ENCODE data around the gene MYO9B.

The MYO9B gene

GRCh38 chr19:17111766-17112165 is 36.2 kb downstream of the MYO9B start:
- no peak overlapping the region for H3K4me2 ChIP-seq (ENCODE audit: low read length)
- no CpG with 5 or more reads among the region's 3 CpGs for WGBS (ENCODE audit: extremely low coverage, insufficient coverage, insufficient read length)
- no peak overlapping the region for H4K12ac ChIP-seq (ENCODE audit: low read depth, low read length)
- no peak overlapping the region for H3K4me3 ChIP-seq (ENCODE audit: low read depth, low read length)
- H3K4me1 ChIP-seq (ENCODE audit: control insufficient read depth in 1 of 2, insufficient read depth in 2 of 2, low read length in 2 of 2): peaks cover 26 to 30% of the 10 kb centered on the region in 2 experiments
- no peak overlapping the region for H4K8ac ChIP-seq (ENCODE audit: low read depth, low read length)
- no peaks in the 10 kb centered on the region for H3K27me3 ChIP-seq (ENCODE audit: insufficient read depth, low read length)
- H3K4ac ChIP-seq (ENCODE audit: low read depth, low read length): peak overlapping the region; percentile 17
- peaks cover 1% of the 10 kb centered on the region for H3K9me3 ChIP-seq (ENCODE audit: insufficient read depth, low read depth, low read length)
- H3K23ac ChIP-seq (ENCODE audit: low read length): no peak overlapping the region
- peaks cover 8% of the 10 kb centered on the region for H3K79me1 ChIP-seq (ENCODE audit: low read length)
- H3K79me2 ChIP-seq (ENCODE audit: control insufficient read depth, insufficient read depth, low read length, poor library complexity): peaks cover 3% of the 10 kb centered on the region
- no peak overlapping the region for H3K9ac ChIP-seq (ENCODE audit: low read length)
- no peak overlapping the region for H4K91ac ChIP-seq (ENCODE audit: low read depth, low read length)
- H2AK5ac ChIP-seq (ENCODE audit: low read length): no peak overlapping the region
- no peak overlapping the region for H3K27ac ChIP-seq (ENCODE audit: low read depth, low read length)
- H2BK12ac ChIP-seq (ENCODE audit: low read length): no peak overlapping the region
- no peak overlapping the region for H2BK5ac ChIP-seq (ENCODE audit: low read depth, low read length, poor library complexity)
- no peak for DNase-seq
- peaks cover 26 to 30% of the 10 kb centered on the region in 2 experiments for H3K36me3 ChIP-seq (ENCODE audit: control insufficient read depth in 1 of 2, insufficient read depth in 2 of 2, low read length in 2 of 2)
- H2AFZ ChIP-seq (ENCODE audit: insufficient read depth, low read length, poor library complexity): no peak overlapping the region
- H3K18ac ChIP-seq (ENCODE audit: low read length): no peak overlapping the region
- H3K14ac ChIP-seq (ENCODE audit: low read length): no peak overlapping the region
- no peak overlapping the region for H2BK120ac ChIP-seq (ENCODE audit: insufficient read depth, low read length, poor library complexity)

GRCh38 chr19:17112271-17112670 is 36.7 kb downstream of the MYO9B start:
- H3K79me1 ChIP-seq (ENCODE audit: low read length): peaks cover 7% of the 10 kb centered on the region
- no peak overlapping the region for H2AK5ac ChIP-seq (ENCODE audit: low read length)
- no peak overlapping the region for H2BK12ac ChIP-seq (ENCODE audit: low read length)
- H2BK5ac ChIP-seq (ENCODE audit: low read depth, low read length, poor library complexity): no peak overlapping the region
- no peak overlapping the region for H3K4me3 ChIP-seq (ENCODE audit: low read depth, low read length)
- WGBS (ENCODE audit: extremely low coverage, insufficient coverage, insufficient read length): no CpG with 5 or more reads among the region's 17 CpGs
- no peak for DNase-seq
- peaks cover 2% of the 10 kb centered on the region for H3K79me2 ChIP-seq (ENCODE audit: control insufficient read depth, insufficient read depth, low read length, poor library complexity)
- no peak overlapping the region for H2AFZ ChIP-seq (ENCODE audit: insufficient read depth, low read length, poor library complexity)
- H3K4ac ChIP-seq (ENCODE audit: low read depth, low read length): no peak overlapping the region
- no peak overlapping the region for H3K23ac ChIP-seq (ENCODE audit: low read length)
- H3K4me2 ChIP-seq (ENCODE audit: low read length): no peak overlapping the region
- peak overlapping the region; percentile 61 for H3K18ac ChIP-seq (ENCODE audit: low read length)
- H2BK120ac ChIP-seq (ENCODE audit: insufficient read depth, low read length, poor library complexity): no peak overlapping the region
- no peak overlapping the region for H4K91ac ChIP-seq (ENCODE audit: low read depth, low read length)
- H4K8ac ChIP-seq (ENCODE audit: low read depth, low read length): no peak overlapping the region
- H3K4me1 ChIP-seq (ENCODE audit: control insufficient read depth in 1 of 2, insufficient read depth in 2 of 2, low read length in 2 of 2): peaks cover 25 to 27% of the 10 kb centered on the region in 2 experiments
- H3K27me3 ChIP-seq (ENCODE audit: insufficient read depth, low read length): no peaks in the 10 kb centered on the region
- H3K36me3 ChIP-seq (ENCODE audit: control insufficient read depth in 1 of 2, insufficient read depth in 2 of 2, low read length in 2 of 2): peaks cover 26 to 30% of the 10 kb centered on the region in 2 experiments
- H3K9ac ChIP-seq (ENCODE audit: low read length): no peak overlapping the region
- no peak overlapping the region for H4K12ac ChIP-seq (ENCODE audit: low read depth, low read length)
- peak overlapping the region; percentile 21 for H3K14ac ChIP-seq (ENCODE audit: low read length)
- peaks cover 1% of the 10 kb centered on the region for H3K9me3 ChIP-seq (ENCODE audit: insufficient read depth, low read depth, low read length)
- H3K27ac ChIP-seq (ENCODE audit: low read depth, low read length): no peak overlapping the region

GRCh38 chr19:17112700-17113099 is 37.1 kb downstream of the MYO9B start:
- DNase-seq: no peak
- H3K4me1 ChIP-seq (ENCODE audit: control insufficient read depth in 1 of 2, insufficient read depth in 2 of 2, low read length in 2 of 2): peaks cover 21 to 23% of the 10 kb centered on the region in 2 experiments
- H4K12ac ChIP-seq (ENCODE audit: low read depth, low read length): no peak overlapping the region
- no peak overlapping the region for H2BK12ac ChIP-seq (ENCODE audit: low read length)
- no peak overlapping the region for H3K9ac ChIP-seq (ENCODE audit: low read length)
- WGBS (ENCODE audit: extremely low coverage, insufficient coverage, insufficient read length): no CpG with 5 or more reads among the region's 7 CpGs
- no peak overlapping the region for H3K4me3 ChIP-seq (ENCODE audit: low read depth, low read length)
- H2AFZ ChIP-seq (ENCODE audit: insufficient read depth, low read length, poor library complexity): no peak overlapping the region
- no peak overlapping the region for H3K4ac ChIP-seq (ENCODE audit: low read depth, low read length)
- no peaks in the 10 kb centered on the region for H3K79me2 ChIP-seq (ENCODE audit: control insufficient read depth, insufficient read depth, low read length, poor library complexity)
- H3K23ac ChIP-seq (ENCODE audit: low read length): no peak overlapping the region
- no peak overlapping the region for H2BK5ac ChIP-seq (ENCODE audit: low read depth, low read length, poor library complexity)
- peaks cover 1% of the 10 kb centered on the region for H3K9me3 ChIP-seq (ENCODE audit: insufficient read depth, low read depth, low read length)
- peak overlapping the region; percentile 7 for H4K91ac ChIP-seq (ENCODE audit: low read depth, low read length)
- H2BK120ac ChIP-seq (ENCODE audit: insufficient read depth, low read length, poor library complexity): no peak overlapping the region
- H3K36me3 ChIP-seq (ENCODE audit: control insufficient read depth in 1 of 2, insufficient read depth in 2 of 2, low read length in 2 of 2): peaks cover 26 to 30% of the 10 kb centered on the region in 2 experiments
- no peak overlapping the region for H4K8ac ChIP-seq (ENCODE audit: low read depth, low read length)
- H3K27ac ChIP-seq (ENCODE audit: low read depth, low read length): no peak overlapping the region
- peak overlapping the region; percentile 25 for H3K18ac ChIP-seq (ENCODE audit: low read length)
- H3K27me3 ChIP-seq (ENCODE audit: insufficient read depth, low read length): no peaks in the 10 kb centered on the region
- H3K4me2 ChIP-seq (ENCODE audit: low read length): no peak overlapping the region
- no peak overlapping the region for H2AK5ac ChIP-seq (ENCODE audit: low read length)
- peaks cover 5% of the 10 kb centered on the region for H3K79me1 ChIP-seq (ENCODE audit: low read length)
- H3K14ac ChIP-seq (ENCODE audit: low read length): no peak overlapping the region

- Histone ChIP-seq H3K79me1 (ENCODE audit: low read length) (peaks cover 5% of the 10 kb centered on the region), H2BK5ac (ENCODE audit: low read depth, low read length, poor library complexity) (no peak overlapping the region)
Measured at GRCh38 chr19:17113127-17113785, 37.7 kb downstream of the MYO9B start.

More at GRCh38 chr19:17113127-17113785, 37.7 kb downstream of the MYO9B start:
- no peak overlapping the region for H3K23ac ChIP-seq (ENCODE audit: low read length)
- H4K8ac ChIP-seq (ENCODE audit: low read depth, low read length): no peak overlapping the region
- no peak overlapping the region for H3K14ac ChIP-seq (ENCODE audit: low read length)
- H3K9ac ChIP-seq (ENCODE audit: low read length): no peak overlapping the region
- H3K4me1 ChIP-seq (ENCODE audit: control insufficient read depth in 1 of 2, insufficient read depth in 2 of 2, low read length in 2 of 2): peaks cover 18% of the 10 kb centered on the region in 2 experiments
- peaks cover 1% of the 10 kb centered on the region for H3K9me3 ChIP-seq (ENCODE audit: insufficient read depth, low read depth, low read length)
- no peak overlapping the region for H2AFZ ChIP-seq (ENCODE audit: insufficient read depth, low read length, poor library complexity)
- no peak overlapping the region for H2AK5ac ChIP-seq (ENCODE audit: low read length)
- DNase-seq: no peak
- peaks cover 26 to 30% of the 10 kb centered on the region in 2 experiments for H3K36me3 ChIP-seq (ENCODE audit: control insufficient read depth in 1 of 2, insufficient read depth in 2 of 2, low read length in 2 of 2)
- no CpG with 5 or more reads among the region's 17 CpGs for WGBS (ENCODE audit: extremely low coverage, insufficient coverage, insufficient read length)
- no peak overlapping the region for H3K4me2 ChIP-seq (ENCODE audit: low read length)
- no peak overlapping the region for H3K27ac ChIP-seq (ENCODE audit: low read depth, low read length)
- H3K4ac ChIP-seq (ENCODE audit: low read depth, low read length): peak overlapping the region; percentile 11
- H4K91ac ChIP-seq (ENCODE audit: low read depth, low read length): peak overlapping the region; percentile 2
- H2BK120ac ChIP-seq (ENCODE audit: insufficient read depth, low read length, poor library complexity): no peak overlapping the region
- H3K79me2 ChIP-seq (ENCODE audit: control insufficient read depth, insufficient read depth, low read length, poor library complexity): no peaks in the 10 kb centered on the region
- no peak overlapping the region for H3K4me3 ChIP-seq (ENCODE audit: low read depth, low read length)
- H3K27me3 ChIP-seq (ENCODE audit: insufficient read depth, low read length): no peaks in the 10 kb centered on the region
- H4K12ac ChIP-seq (ENCODE audit: low read depth, low read length): no peak overlapping the region
- peak overlapping the region; percentile 25 for H3K18ac ChIP-seq (ENCODE audit: low read length)
- peak overlapping the region; percentile 8 for H2BK12ac ChIP-seq (ENCODE audit: low read length)

Data from trophoblast cell (in vitro differentiated cells and primary cell).